ENCODE measurements around the gene D2HGDH. TPM values are rescaled to one million over a fixed set of nuclear protein-coding genes. Genes with fewer than 3 reads are reported as not detected.

The D2HGDH gene
- total RNA-seq = 13.4 and 18.0 TPM in 2 replicates

DNA sequence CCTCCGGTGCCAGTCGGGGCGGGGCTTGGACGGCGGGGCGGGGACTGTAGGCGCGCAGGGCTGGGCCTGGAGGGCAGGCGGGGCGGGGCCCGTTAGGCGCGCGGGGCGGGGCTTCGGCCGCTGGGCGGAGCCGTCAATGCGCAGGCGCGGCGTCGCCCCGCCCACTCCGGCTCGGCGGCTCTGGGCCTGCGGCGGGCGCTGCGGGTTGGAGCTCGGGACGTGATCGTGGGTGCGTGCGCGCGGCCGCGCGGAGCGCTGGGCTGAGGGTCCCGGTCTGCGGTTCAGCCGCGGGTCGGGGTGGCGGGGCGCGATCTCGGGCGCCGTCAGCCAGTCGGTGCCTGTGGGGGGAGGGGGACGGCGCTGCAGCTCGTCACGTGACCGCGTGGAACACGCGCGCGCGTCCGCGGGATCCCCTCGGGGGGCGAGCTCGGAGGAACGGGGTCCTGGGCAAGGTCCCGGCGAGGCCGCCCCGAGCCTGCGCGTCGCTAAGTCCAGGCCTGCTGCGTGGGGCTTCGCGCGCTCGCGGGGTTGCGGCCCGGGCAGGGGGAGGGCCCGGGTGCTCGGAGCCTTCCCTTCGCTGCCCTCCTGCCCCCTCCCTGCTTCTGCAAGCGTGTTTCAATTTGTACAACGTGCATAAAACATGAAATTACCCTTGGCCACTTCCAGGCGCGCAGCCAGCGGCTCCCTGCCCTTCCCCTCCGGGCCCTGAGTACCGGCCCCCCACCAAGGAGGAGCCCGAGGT, at the start of gene D2HGDH:
Gene D2HGDH (plus strand): TSS at position 164 of the 742 bp plus-strand sequence. CDS start 595 bp downstream, outside the sequence.
- DNase-seq (ENCODE audit: low read depth) = peak; percentile 83
- TF ChIP-seq, protein P1, sequence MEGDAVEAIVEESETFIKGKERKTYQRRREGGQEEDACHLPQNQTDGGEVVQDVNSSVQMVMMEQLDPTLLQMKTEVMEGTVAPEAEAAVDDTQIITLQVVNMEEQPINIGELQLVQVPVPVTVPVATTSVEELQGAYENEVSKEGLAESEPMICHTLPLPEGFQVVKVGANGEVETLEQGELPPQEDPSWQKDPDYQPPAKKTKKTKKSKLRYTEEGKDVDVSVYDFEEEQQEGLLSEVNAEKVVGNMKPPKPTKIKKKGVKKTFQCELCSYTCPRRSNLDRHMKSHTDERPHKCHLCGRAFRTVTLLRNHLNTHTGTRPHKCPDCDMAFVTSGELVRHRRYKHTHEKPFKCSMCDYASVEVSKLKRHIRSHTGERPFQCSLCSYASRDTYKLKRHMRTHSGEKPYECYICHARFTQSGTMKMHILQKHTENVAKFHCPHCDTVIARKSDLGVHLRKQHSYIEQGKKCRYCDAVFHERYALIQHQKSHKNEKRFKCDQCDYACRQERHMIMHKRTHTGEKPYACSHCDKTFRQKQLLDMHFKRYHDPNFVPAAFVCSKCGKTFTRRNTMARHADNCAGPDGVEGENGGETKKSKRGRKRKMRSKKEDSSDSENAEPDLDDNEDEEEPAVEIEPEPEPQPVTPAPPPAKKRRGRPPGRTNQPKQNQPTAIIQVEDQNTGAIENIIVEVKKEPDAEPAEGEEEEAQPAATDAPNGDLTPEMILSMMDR (IDR thresholded peaks at IDR 0.05; ENCODE audit: insufficient read depth, low read depth, low read length) = no peak
- H3K4me3 ChIP-seq (ENCODE audit: low read depth, low read length) = peak within 1 kb of the TSS; percentile 73

DNA sequence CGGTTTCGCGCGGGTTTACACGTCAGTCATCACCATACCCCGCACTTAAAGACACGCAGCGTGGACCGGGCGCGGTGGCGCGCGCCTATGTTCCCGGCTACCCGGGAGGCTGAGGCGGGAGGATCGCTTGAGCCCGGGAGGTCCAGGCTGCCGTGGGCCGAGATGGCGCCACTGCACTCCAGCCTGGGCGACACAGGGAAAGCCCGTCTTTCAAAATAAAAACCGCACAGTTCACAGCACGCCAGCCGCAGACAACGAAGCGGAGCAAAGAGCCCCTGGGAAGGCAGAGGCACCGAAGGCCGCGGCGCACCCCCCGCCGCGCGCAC, 48.1 kb upstream of the D2HGDH start:
- peak; percentile 11 for DNase-seq (ENCODE audit: low read depth)
- TF ChIP-seq, protein P1 (IDR thresholded peaks at IDR 0.05; ENCODE audit: insufficient read depth, low read depth, low read length) = no peak
- peak overlapping the region; percentile 71 for H3K4me3 ChIP-seq (ENCODE audit: low read depth, low read length)

DNA sequence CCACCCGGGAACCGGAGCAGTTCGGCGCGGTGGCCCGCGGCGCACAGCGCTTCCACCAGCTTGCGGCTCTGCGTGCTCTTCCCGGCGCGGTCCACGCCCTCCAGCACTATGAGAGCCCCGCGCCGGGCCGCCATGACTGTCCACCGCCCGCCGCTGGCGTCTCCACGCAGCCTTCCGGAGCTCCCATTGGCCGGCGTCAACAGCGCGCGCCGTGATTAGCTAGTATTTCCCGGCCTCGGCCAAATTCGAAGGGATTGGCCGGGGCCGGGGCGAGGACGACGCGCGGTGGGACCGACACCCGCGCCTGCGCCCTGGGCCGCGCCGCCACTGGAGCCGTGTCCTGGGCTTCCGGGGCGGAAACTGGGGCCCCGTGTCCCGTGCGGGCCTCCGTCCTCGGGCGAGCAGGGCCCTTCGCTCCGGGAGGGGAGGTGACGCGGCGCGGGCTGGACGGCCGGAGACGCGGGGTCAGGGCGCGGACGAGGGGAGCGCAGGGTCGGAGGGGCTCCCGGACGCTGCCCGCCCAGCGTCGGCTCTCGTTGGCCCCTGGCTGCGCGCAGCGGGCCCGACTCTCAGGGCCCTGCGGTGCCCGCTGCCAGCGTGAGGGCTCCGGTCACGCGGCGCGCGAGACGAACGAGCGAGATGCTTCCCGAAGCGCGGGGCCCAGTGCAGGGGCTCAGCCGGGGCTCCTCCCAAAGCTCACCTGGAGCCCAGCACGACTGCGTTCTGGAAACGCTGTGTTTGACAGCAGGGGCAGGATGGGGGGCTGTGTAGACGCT, 47.6 kb upstream of the D2HGDH start, which contains the start of gene DTYMK:
Gene DTYMK (minus strand): TSS at position 166 of the 776 bp plus-strand sequence. CDS start 32 bp downstream, at position 134.
- DNase-seq (ENCODE audit: low read depth) = peak; percentile 96
- H3K4me3 ChIP-seq (ENCODE audit: low read depth, low read length) = peak within 1 kb of the TSS; percentile 79
- TF ChIP-seq, protein P1 (IDR thresholded peaks at IDR 0.05; ENCODE audit: insufficient read depth, low read depth, low read length) = no peak

DNA sequence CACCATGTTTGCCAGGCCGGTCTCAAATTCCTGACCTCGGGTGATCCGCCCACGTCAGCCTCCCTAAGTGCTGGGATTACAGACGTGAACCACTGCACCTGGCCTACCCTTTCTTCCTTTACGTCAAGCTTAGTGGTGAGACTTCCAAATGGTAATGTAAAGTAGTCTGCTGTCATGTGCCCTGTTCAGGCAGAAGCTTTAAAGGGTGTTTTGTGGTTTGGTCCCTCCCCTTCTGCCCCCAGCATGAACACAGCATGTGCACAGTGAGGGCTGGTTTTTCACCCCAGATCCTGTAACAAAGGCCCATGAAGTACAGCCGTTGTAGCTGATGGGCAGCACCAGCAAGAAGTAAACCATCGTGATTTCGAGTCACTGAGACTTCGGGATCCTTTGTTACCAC, 45.1 kb upstream of the D2HGDH start:
- TF ChIP-seq, protein P1 (IDR thresholded peaks at IDR 0.05; ENCODE audit: insufficient read depth, low read depth, low read length) = no peak
- no peak overlapping the region for H3K4me3 ChIP-seq (ENCODE audit: low read depth, low read length)
- no peak for DNase-seq (ENCODE audit: low read depth)

DNA sequence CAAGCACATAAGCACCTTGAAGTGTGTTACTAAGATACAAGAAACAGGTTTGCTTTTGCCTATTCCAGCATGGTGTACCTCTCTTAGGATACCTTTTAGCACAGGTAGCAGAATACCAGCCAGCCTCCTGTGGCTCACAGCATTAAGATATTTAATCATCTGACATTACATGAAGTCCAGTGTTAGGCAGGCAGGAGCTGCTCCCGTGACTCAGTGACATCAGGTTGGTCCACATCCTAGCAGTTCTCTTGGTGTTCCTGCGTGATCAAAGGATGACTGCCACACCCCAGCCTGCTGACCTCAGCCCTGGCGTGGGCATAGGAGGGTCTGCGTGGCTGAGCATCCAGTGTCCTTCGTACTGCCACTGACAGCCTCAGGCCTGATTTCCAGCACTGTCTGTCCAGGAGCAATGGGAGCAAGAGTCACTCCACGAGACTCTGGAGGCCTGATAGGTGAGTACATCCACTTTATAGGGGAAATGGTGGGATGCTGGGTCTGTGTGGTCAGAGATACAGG, 44.2 kb upstream of the D2HGDH start:
- TF ChIP-seq, protein P1 (IDR thresholded peaks at IDR 0.05; ENCODE audit: insufficient read depth, low read depth, low read length) = no peak
- DNase-seq (ENCODE audit: low read depth) = no peak
- no peak overlapping the region for H3K4me3 ChIP-seq (ENCODE audit: low read depth, low read length)

DNA sequence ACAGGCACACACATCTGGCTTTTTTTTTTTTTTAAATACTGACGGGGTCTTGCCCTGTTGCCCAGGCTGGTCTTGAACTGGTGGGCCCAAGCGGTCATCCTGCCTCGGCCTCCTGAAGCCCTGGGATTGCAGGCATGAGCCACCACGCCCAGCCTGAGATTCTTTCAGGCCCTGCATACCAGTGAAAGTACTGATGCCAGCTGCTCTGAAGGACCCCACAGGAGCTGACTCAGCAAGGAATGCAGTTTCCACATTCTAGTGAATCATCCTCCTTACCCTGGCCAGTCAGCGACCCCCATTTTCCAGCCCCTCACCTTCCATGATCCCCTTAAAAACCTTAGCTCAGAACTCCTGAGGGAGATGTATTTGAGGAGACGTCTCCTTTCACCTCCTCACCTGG, 42.0 kb upstream of the D2HGDH start:
- peak; percentile 56 for DNase-seq (ENCODE audit: low read depth)
- TF ChIP-seq, protein P1 (IDR thresholded peaks at IDR 0.05; ENCODE audit: insufficient read depth, low read depth, low read length) = no peak
- no peak overlapping the region for H3K4me3 ChIP-seq (ENCODE audit: low read depth, low read length)
